ENCODE results near the gene PAQR8.
A peak's percentile ranks its signal among the peaks of the same experiment; 100 is the strongest.

Gene PAQR8

GRCh38 chr6:52361945-52362442 lies at the start of gene PAQR8:
TSS of gene PAQR8 (plus strand) at chr6:52362151. CDS start at chr6:52403214, 41,063 bp downstream.
- peak; percentile 60 for DNase-seq (ENCODE audit: low read depth)

GRCh38 chr6:52312461-52312860 lies 49.5 kb upstream of the PAQR8 start:
- no peak for DNase-seq (ENCODE audit: low read depth)

GRCh38 chr6:52314752-52315151 lies 47.2 kb upstream of the PAQR8 start:
- DNase-seq (ENCODE audit: low read depth): no peak

GRCh38 chr6:52317211-52317610 lies 44.7 kb upstream of the PAQR8 start:
- DNase-seq (ENCODE audit: low read depth): no peak

- DNase-seq (ENCODE audit: low read depth): peak; percentile 41
These were observed 43.9 kb upstream of the PAQR8 start for GRCh38 chr6:52317841-52318581.

GRCh38 chr6:52324189-52324588 lies 37.8 kb upstream of the PAQR8 start:
- DNase-seq (ENCODE audit: low read depth): no peak

GRCh38 chr6:52325695-52326471 lies 36.1 kb upstream of the PAQR8 start:
- no peak for DNase-seq (ENCODE audit: low read depth)

GRCh38 chr6:52326540-52327364 lies 35.2 kb upstream of the PAQR8 start:
- DNase-seq (ENCODE audit: low read depth): no peak

GRCh38 chr6:52328303-52328662 lies 33.7 kb upstream of the PAQR8 start:
- DNase-seq (ENCODE audit: low read depth): no peak

GRCh38 chr6:52328729-52329128 lies 33.2 kb upstream of the PAQR8 start:
- DNase-seq (ENCODE audit: low read depth): no peak

GRCh38 chr6:52330470-52330869 lies 31.5 kb upstream of the PAQR8 start:
- no peak for DNase-seq (ENCODE audit: low read depth)

- DNase-seq (ENCODE audit: low read depth): no peak
These were observed 30.0 kb upstream of the PAQR8 start for GRCh38 chr6:52331793-52332457.

- DNase-seq (ENCODE audit: low read depth): no peak
These were observed 28.1 kb upstream of the PAQR8 start for GRCh38 chr6:52333840-52334200.

- DNase-seq (ENCODE audit: low read depth): no peak
These were observed 26.4 kb upstream of the PAQR8 start for GRCh38 chr6:52335576-52335975.

- no peak for DNase-seq (ENCODE audit: low read depth)
These were observed 24.9 kb upstream of the PAQR8 start for GRCh38 chr6:52336919-52337561.

- DNase-seq (ENCODE audit: low read depth): no peak
These were observed 24.2 kb upstream of the PAQR8 start for GRCh38 chr6:52337633-52338290.

GRCh38 chr6:52340603-52340880 lies 21.4 kb upstream of the PAQR8 start:
- no peak for DNase-seq (ENCODE audit: low read depth)

- no peak for DNase-seq (ENCODE audit: low read depth)
These were observed 20.2 kb upstream of the PAQR8 start for GRCh38 chr6:52341561-52342260.

- DNase-seq (ENCODE audit: low read depth): no peak
These were observed 16.6 kb upstream of the PAQR8 start for GRCh38 chr6:52345311-52345710.

GRCh38 chr6:52346503-52346902 lies 15.4 kb upstream of the PAQR8 start:
- DNase-seq (ENCODE audit: low read depth): no peak

- DNase-seq (ENCODE audit: low read depth): no peak
These were observed 14.1 kb upstream of the PAQR8 start for GRCh38 chr6:52347818-52348217.
